WTC11 (cell line): Measurements from ENCODE around the gene BNC2. TPM values are rescaled to one million over a fixed set of nuclear protein-coding genes. Genes with fewer than 3 reads are reported as not detected.

Source experiments
- ATAC-seq: fragments of 200-7000 bp; cut with Tn5 transposase; 2 replicates; pipeline ENCODE4 v1.10.0; 2021; ENCODE audit warnings: mild to moderate bottlenecking, moderate library complexity
- CTCF ChIA-PET: fragments of 300-600 bp; sonication (Branson Sonifier 250); formaldehyde crosslinking; loops from one replicate; lab custom pipeline; 2021; ENCODE audit warnings: antibody characterized with exemption; lab: Charles Lee
- POLR2A ChIA-PET: fragments of 350-600 bp; sonication (Branson Sonifier 250); formaldehyde crosslinking; loops from one replicate; lab custom pipeline; 2021; ENCODE audit warnings: antibody characterized with exemption; lab: Charles Lee
- DNase-seq: peaks from one replicate; pipeline ENCODE4 v3.0.0; 2021; ENCODE audit warnings: low spot score
- H3K27ac Mint-ChIP-seq: 2 replicates; pipeline ENCODE4 v1.8.0; 2021; ENCODE audit warnings: mixed read lengths
- H3K27me3 Mint-ChIP-seq: 2 replicates; pipeline ENCODE4 v1.8.0; 2021; ENCODE audit warnings: low read depth, mild to moderate bottlenecking, moderate library complexity, mixed read lengths
- H3K36me3 Mint-ChIP-seq: 2 replicates; pipeline ENCODE4 v1.8.0; 2021; ENCODE audit warnings: mixed read lengths
- H3K4me1 Mint-ChIP-seq: 2 replicates; pipeline ENCODE4 v1.8.0; 2022; ENCODE audit warnings: mixed read lengths
- H3K4me3 Mint-ChIP-seq: 2 replicates; pipeline ENCODE4 v1.8.0; 2021; ENCODE audit warnings: mild to moderate bottlenecking, moderate library complexity, mixed read lengths
- H3K9me3 Mint-ChIP-seq: 2 replicates; pipeline ENCODE4 v1.8.0; 2021; ENCODE audit warnings: mixed read lengths
- FOXK1 ChIP-seq: sonication (generic); formaldehyde crosslinking; IDR thresholded peaks from 2 replicates; pipeline ENCODE4 v1.8.0; 2022; ENCODE audit warnings: mild to moderate bottlenecking, moderate library complexity, missing genetic modification reagents
- JUN ChIP-seq: sonication (generic); formaldehyde crosslinking; IDR thresholded peaks from 2 replicates; pipeline ENCODE4 v1.8.0; 2023; ENCODE audit warnings: mild to moderate bottlenecking, missing genetic modification reagents
- KAT7 ChIP-seq: sonication (generic); formaldehyde crosslinking; IDR thresholded peaks from 2 replicates; pipeline ENCODE4 v1.8.1; 2023; ENCODE audit warnings: missing genetic modification reagents, mild to moderate bottlenecking, borderline replicate concordance
- NR3C1 ChIP-seq: sonication (generic); formaldehyde crosslinking; conservative IDR thresholded peaks from 2 replicates; pipeline ENCODE4 v1.8.1; 2023; ENCODE audit warnings: low read depth, mild to moderate bottlenecking, missing genetic modification reagents
- PRRX2 ChIP-seq: fragments of 250-450 bp; sonication (Bioruptor Pico); IDR thresholded peaks from 2 replicates; pipeline ENCODE4 v1.8.0; 2021; ENCODE audit warnings: mild to moderate bottlenecking
- TCF7 ChIP-seq: sonication (generic); formaldehyde crosslinking; IDR thresholded peaks from 2 replicates; pipeline ENCODE4 v1.8.0; 2022; ENCODE audit warnings: mild to moderate bottlenecking, low read depth, missing genetic modification reagents, moderate library complexity
- TEAD4 ChIP-seq: sonication (generic); formaldehyde crosslinking; IDR thresholded peaks from 2 replicates; pipeline ENCODE4 v1.8.0; 2022; ENCODE audit warnings: mild to moderate bottlenecking, missing genetic modification reagents
- ZNF416 ChIP-seq: fragments of 250-450 bp; sonication (Bioruptor Pico); IDR thresholded peaks from 2 replicates; pipeline ENCODE4 v1.9.0; 2021; ENCODE audit warnings: mild to moderate bottlenecking, inconsistent platforms
- total RNA-seq: library from RNA; stranded (reverse); gene quantifications from 3 replicates; pipeline ENCODE4 v1.2.3, GENCODE V29; 2021
- TF ChIP-seq, protein P1 (sequence below): sonication (generic); formaldehyde crosslinking; IDR thresholded peaks from 2 replicates; pipeline ENCODE4 v1.8.1; 2023; ENCODE audit warnings: mild to moderate bottlenecking, missing genetic modification reagents, borderline replicate concordance
- TF ChIP-seq, protein P2 (sequence below): sonication (generic); formaldehyde crosslinking; conservative IDR thresholded peaks from 2 replicates; pipeline ENCODE4 v1.8.1; 2023; ENCODE audit warnings: mild to moderate bottlenecking, low read depth, missing genetic modification reagents, moderate library complexity
- TF ChIP-seq, protein P3 (sequence below): fragments of 250-450 bp; sonication (Bioruptor Pico); IDR thresholded peaks from 2 replicates; pipeline ENCODE4 v1.8.0; 2021; ENCODE audit warnings: mild to moderate bottlenecking
- TF ChIP-seq, protein P4 (sequence below): sonication (generic); formaldehyde crosslinking; IDR thresholded peaks from 2 replicates; pipeline ENCODE4 v1.8.0; 2022; ENCODE audit warnings: mild to moderate bottlenecking, missing genetic modification reagents
- TF ChIP-seq, protein P5 (sequence below): sonication (generic); formaldehyde crosslinking; conservative IDR thresholded peaks from 2 replicates; pipeline ENCODE4 v1.8.1; 2022; ENCODE audit warnings: mild to moderate bottlenecking, missing genetic modification reagents
- TF ChIP-seq, protein P6 (sequence below): fragments of 250-450 bp; sonication (Bioruptor Pico); conservative IDR thresholded peaks from 2 replicates; pipeline ENCODE4 v1.9.0; 2021; ENCODE audit warnings: mild to moderate bottlenecking
- TF ChIP-seq, protein P7 (sequence below): sonication (generic); formaldehyde crosslinking; IDR thresholded peaks from 2 replicates; pipeline ENCODE4 v1.8.0; 2023; ENCODE audit warnings: mild to moderate bottlenecking, missing genetic modification reagents
- TF ChIP-seq, protein P8 (sequence below): sonication (generic); formaldehyde crosslinking; IDR thresholded peaks from 2 replicates; pipeline ENCODE4 v1.8.1; 2022; ENCODE audit warnings: low read depth, mild to moderate bottlenecking, moderate library complexity, missing genetic modification reagents, borderline replicate concordance

Gene BNC2
- total RNA-seq, 1 experiment from 2014 or later = 33.3 TPM

DNA sequence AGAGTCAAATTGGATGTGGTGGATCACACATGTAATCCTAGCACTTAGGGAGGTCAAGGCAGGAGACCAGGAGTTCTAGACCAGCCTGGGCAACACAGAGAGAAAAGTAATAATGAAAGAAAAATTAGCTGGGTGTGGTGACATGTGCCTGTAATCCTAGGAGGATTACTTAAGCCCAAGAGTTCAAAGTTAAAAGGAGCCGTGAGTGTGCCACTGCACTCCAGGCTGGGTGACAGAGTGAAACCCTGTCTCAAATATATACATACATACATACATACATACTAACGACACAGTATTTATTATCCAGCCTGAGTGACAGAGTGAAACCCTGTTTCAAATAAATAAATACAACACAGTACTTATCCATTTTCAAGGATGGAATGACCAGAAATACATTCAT lies 180.3 kb downstream of the BNC2 start (continued):
- TF ChIP-seq, protein P1, sequence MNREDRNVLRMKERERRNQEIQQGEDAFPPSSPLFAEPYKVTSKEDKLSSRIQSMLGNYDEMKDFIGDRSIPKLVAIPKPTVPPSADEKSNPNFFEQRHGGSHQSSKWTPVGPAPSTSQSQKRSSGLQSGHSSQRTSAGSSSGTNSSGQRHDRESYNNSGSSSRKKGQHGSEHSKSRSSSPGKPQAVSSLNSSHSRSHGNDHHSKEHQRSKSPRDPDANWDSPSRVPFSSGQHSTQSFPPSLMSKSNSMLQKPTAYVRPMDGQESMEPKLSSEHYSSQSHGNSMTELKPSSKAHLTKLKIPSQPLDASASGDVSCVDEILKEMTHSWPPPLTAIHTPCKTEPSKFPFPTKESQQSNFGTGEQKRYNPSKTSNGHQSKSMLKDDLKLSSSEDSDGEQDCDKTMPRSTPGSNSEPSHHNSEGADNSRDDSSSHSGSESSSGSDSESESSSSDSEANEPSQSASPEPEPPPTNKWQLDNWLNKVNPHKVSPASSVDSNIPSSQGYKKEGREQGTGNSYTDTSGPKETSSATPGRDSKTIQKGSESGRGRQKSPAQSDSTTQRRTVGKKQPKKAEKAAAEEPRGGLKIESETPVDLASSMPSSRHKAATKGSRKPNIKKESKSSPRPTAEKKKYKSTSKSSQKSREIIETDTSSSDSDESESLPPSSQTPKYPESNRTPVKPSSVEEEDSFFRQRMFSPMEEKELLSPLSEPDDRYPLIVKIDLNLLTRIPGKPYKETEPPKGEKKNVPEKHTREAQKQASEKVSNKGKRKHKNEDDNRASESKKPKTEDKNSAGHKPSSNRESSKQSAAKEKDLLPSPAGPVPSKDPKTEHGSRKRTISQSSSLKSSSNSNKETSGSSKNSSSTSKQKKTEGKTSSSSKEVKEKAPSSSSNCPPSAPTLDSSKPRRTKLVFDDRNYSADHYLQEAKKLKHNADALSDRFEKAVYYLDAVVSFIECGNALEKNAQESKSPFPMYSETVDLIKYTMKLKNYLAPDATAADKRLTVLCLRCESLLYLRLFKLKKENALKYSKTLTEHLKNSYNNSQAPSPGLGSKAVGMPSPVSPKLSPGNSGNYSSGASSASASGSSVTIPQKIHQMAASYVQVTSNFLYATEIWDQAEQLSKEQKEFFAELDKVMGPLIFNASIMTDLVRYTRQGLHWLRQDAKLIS = no peak
- TF ChIP-seq, all 79 proteins: peak for 0

DNA sequence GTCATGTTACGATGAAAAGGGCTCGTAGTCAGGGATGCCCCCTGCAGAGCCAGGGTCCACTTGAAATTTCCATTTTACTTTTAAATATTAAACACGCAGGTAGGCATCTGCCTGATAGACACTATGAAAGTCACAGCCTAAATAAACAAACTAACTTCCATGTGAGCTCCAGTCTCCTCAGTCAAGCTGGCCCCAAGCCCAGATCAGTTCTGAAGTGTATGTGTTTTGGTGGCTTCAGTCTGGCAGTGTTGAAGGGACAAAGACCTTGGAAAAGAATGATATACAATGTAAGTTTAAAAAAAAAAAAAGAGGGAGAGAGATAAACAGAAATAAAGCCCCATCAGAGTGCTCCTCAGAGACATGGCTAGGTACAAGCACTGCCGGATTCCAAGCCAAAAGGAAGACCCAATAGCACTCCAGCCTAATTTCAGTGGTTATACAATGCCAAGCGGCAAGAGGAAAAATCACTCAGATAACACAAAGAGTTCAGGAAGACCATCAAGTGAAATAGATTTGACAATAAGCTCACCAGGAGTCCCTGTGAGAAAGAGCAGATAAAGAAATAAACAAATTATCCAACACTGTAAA lies 181.0 kb downstream of the BNC2 start:
- Mint-ChIP-seq H3K9me3 (no peaks in the 10 kb centered on the region), H3K4me1 (peaks cover 62% of the 10 kb centered on the region), H3K36me3 (no peaks in the 10 kb centered on the region), H3K4me3 (no peak overlapping the region), H3K27me3 (no peaks in the 10 kb centered on the region), H3K27ac (peak overlapping the region; percentile 59)
- CTCF ChIA-PET = interaction anchor here (0.6 kb wide), 1 partner anchor 182 kb away, joined by 3 read pairs; no protein-coding TSS in a partner anchor
- POLR2A ChIA-PET = interaction anchor here (0.6 kb wide), 2 partner anchors 16 to 20 kb away, joined by 3 read pairs; no protein-coding TSS in a partner anchor
- TF ChIP-seq ZNF416 = no peak
- no peak for TF ChIP-seq FOXK1 (CRISPR knock-in tag)
- TF ChIP-seq, protein P2, sequence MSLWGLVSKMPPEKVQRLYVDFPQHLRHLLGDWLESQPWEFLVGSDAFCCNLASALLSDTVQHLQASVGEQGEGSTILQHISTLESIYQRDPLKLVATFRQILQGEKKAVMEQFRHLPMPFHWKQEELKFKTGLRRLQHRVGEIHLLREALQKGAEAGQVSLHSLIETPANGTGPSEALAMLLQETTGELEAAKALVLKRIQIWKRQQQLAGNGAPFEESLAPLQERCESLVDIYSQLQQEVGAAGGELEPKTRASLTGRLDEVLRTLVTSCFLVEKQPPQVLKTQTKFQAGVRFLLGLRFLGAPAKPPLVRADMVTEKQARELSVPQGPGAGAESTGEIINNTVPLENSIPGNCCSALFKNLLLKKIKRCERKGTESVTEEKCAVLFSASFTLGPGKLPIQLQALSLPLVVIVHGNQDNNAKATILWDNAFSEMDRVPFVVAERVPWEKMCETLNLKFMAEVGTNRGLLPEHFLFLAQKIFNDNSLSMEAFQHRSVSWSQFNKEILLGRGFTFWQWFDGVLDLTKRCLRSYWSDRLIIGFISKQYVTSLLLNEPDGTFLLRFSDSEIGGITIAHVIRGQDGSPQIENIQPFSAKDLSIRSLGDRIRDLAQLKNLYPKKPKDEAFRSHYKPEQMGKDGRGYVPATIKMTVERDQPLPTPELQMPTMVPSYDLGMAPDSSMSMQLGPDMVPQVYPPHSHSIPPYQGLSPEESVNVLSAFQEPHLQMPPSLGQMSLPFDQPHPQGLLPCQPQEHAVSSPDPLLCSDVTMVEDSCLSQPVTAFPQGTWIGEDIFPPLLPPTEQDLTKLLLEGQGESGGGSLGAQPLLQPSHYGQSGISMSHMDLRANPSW = no peak
- no peak for TF ChIP-seq NR3C1 (CRISPR knock-in tag)
- no peak for TF ChIP-seq TEAD4
- TF ChIP-seq, protein P3, sequence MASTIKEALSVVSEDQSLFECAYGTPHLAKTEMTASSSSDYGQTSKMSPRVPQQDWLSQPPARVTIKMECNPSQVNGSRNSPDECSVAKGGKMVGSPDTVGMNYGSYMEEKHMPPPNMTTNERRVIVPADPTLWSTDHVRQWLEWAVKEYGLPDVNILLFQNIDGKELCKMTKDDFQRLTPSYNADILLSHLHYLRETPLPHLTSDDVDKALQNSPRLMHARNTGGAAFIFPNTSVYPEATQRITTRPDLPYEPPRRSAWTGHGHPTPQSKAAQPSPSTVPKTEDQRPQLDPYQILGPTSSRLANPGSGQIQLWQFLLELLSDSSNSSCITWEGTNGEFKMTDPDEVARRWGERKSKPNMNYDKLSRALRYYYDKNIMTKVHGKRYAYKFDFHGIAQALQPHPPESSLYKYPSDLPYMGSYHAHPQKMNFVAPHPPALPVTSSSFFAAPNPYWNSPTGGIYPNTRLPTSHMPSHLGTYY (CRISPR knock-in tag) = no peak
- no peak for TF ChIP-seq PRRX2 (CRISPR knock-in tag)
- TF ChIP-seq, protein P4, sequence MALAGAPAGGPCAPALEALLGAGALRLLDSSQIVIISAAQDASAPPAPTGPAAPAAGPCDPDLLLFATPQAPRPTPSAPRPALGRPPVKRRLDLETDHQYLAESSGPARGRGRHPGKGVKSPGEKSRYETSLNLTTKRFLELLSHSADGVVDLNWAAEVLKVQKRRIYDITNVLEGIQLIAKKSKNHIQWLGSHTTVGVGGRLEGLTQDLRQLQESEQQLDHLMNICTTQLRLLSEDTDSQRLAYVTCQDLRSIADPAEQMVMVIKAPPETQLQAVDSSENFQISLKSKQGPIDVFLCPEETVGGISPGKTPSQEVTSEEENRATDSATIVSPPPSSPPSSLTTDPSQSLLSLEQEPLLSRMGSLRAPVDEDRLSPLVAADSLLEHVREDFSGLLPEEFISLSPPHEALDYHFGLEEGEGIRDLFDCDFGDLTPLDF (CRISPR knock-in tag) = no peak
- TF ChIP-seq, protein P5, sequence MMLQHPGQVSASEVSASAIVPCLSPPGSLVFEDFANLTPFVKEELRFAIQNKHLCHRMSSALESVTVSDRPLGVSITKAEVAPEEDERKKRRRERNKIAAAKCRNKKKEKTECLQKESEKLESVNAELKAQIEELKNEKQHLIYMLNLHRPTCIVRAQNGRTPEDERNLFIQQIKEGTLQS (CRISPR knock-in tag) = no peak
- TF ChIP-seq, protein P6, sequence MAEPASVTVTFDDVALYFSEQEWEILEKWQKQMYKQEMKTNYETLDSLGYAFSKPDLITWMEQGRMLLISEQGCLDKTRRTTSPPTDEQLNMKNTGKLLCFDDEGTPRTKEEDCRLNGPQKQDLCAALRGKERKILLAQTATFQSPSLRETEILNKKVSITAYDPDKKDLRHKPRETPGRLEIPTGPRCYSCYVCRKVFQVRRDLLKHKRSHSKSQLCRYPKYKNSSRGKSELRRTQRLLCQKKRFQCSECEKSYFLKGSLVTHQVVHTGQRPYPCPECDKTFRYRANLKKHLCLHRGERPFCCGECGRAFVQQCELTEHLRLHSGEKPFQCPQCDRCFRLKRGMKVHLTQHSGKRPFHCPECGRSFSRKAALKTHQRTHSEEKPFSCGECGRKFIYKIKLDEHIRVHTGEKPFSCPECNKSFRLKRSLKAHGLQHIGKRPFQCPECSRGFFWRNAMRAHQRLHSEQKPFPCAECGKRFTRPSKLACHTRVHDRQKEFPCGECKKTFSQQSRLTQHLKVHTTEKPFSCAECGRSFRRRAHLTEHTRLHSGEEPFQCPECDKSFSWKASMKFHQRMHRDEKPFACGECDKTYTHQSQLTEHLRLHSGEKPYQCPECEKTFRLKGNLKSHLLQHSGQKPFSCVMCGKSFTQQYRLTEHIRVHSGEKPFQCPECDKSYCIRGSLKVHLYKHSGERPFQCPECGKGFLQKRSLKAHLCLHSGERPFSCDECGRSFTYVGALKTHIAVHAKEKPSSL (CRISPR knock-in tag) = no peak
- no peak for TF ChIP-seq TCF7 (CRISPR knock-in tag)
- TF ChIP-seq KAT7 = no peak
- TF ChIP-seq, protein P7, sequence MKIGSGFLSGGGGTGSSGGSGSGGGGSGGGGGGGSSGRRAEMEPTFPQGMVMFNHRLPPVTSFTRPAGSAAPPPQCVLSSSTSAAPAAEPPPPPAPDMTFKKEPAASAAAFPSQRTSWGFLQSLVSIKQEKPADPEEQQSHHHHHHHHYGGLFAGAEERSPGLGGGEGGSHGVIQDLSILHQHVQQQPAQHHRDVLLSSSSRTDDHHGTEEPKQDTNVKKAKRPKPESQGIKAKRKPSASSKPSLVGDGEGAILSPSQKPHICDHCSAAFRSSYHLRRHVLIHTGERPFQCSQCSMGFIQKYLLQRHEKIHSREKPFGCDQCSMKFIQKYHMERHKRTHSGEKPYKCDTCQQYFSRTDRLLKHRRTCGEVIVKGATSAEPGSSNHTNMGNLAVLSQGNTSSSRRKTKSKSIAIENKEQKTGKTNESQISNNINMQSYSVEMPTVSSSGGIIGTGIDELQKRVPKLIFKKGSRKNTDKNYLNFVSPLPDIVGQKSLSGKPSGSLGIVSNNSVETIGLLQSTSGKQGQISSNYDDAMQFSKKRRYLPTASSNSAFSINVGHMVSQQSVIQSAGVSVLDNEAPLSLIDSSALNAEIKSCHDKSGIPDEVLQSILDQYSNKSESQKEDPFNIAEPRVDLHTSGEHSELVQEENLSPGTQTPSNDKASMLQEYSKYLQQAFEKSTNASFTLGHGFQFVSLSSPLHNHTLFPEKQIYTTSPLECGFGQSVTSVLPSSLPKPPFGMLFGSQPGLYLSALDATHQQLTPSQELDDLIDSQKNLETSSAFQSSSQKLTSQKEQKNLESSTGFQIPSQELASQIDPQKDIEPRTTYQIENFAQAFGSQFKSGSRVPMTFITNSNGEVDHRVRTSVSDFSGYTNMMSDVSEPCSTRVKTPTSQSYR (CRISPR knock-in tag) = no peak
- TF ChIP-seq, protein P8, sequence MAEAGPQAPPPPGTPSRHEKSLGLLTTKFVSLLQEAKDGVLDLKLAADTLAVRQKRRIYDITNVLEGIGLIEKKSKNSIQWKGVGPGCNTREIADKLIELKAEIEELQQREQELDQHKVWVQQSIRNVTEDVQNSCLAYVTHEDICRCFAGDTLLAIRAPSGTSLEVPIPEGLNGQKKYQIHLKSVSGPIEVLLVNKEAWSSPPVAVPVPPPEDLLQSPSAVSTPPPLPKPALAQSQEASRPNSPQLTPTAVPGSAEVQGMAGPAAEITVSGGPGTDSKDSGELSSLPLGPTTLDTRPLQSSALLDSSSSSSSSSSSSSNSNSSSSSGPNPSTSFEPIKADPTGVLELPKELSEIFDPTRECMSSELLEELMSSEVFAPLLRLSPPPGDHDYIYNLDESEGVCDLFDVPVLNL (CRISPR knock-in tag) = no peak
- no peak for TF ChIP-seq JUN (CRISPR knock-in tag)
- no peak for DNase-seq
- no peak for ATAC-seq
